H54 (cell line): Measurements from ENCODE around the gene CELSR3.

Experiments
- DNase-seq: peaks from one replicate; pipeline ENCODE4 v3.0.0; 2011; ENCODE audit warnings: low spot score, mixed read lengths; ENCODE audit not compliant: insufficient read length
- FAIRE-seq: peaks from 3 replicates; lab custom pipeline; 2011; peaks lifted over from hg19 to GRCh38; lab: Jason Lieb, UNC
- POLR2A ChIP-seq: IDR thresholded peaks from 2 replicates; pipeline ENCODE4 v1.6.1; 2011; ENCODE audit warnings: low read depth, mild to moderate bottlenecking, low read length

CELSR3 gene

GRCh38 chr3:48599509-48600285 is 63.0 kb downstream of the CELSR3 start:
- DNase-seq, result no peak
- FAIRE-seq, result no peak
- TF ChIP-seq POLR2A, result no peak

GRCh38 chr3:48599077-48599501 is 63.6 kb downstream of the CELSR3 start:
- no peak for TF ChIP-seq POLR2A
- FAIRE-seq (no peak), DNase-seq (no peak)

GRCh38 chr3:48598323-48599076 is 64.2 kb downstream of the CELSR3 start:
- FAIRE-seq (no peak), DNase-seq (peak; percentile 78)
- TF ChIP-seq POLR2A, result no peak

DNA sequence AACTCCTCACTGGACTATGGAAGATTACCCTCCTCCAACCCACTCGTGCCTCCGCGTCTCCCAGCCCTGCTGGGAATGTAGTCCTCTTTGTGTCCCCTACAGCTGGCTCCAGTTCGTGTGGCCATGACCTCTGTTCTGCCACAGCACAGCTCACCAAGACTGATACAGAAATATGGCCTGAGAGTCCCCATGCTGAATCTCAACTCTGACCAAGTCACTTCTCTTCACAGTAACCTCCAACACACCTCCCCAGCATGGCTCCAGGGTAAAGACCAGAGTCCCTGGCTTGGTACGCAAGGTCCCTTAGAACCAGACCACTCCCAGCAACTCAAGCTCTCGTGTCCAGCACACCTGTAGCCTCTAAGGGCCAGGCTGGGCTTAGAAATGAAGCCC is 65.3 kb downstream of the CELSR3 start:
- DNase-seq (no peak), FAIRE-seq (no peak)
- TF ChIP-seq POLR2A, result no peak

GRCh38 chr3:48596676-48597407 is 65.8 kb downstream of the CELSR3 start:
- DNase-seq, result no peak
- no peak for FAIRE-seq
- TF ChIP-seq POLR2A, result no peak

GRCh38 chr3:48596157-48596556 is 66.5 kb downstream of the CELSR3 start:
- DNase-seq (no peak), FAIRE-seq (no peak)
- no peak for TF ChIP-seq POLR2A

DNA sequence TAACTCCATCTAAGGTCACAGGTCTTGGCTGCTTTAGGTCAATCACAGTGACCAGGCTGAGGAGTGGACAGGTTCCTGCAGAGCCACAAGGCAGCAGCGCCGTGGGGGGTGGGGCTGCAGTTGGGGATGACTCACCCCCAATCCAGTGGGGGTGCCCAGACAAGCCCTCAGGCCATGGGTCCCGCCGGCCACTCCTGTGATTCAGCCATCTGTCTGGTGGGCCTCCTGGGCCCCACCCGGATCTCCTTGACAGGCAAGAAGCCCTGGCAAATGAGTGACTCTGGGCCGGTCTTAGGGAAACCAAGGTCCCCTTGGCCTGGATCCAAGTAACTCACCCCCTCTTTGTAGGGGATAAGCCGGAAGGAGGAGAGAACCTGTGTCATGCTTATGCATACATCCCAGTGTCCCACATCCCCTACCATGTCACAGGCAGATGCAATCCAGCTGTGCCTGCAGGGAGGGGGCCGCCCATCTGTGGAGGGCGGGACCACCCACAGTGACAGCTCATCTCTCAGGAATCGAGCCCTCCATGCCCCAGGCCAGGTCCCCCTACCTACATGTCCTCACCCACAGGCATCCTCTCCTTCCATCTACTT is 67.1 kb downstream of the CELSR3 start:
- DNase-seq, result peak; percentile 93
- no peak for FAIRE-seq
- no peak for TF ChIP-seq POLR2A

DNA sequence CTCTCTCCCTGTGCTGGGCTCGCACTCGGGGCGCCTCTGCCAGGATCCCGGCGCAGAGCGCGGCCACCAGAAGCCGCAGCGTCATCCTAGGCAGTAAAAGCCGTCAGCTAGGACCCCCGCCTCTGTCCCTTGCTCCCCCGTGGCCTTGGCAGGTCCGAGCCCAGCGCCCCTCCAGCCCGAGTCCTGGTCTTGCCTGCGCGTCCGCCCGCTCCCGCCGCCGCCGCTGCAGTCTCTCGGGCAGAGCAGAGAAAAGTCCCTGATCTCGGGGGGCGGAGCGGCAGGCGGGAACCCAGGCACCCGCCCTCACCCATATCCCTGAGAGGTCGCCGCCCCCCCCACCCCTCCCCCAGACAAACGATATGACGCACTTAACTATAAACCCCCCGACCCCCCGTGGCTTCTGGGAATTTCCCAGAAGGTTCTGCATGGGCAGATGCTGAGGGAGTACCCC is 67.6 kb downstream of the CELSR3 start, which contains the start of gene COL7A1:
Gene COL7A1, minus strand, starts transcription at position 255 of the 451 bp plus-strand sequence. Its CDS starts 170 bp downstream, at position 85.
- TF ChIP-seq POLR2A, result peak; percentile 86
- FAIRE-seq (no peak), DNase-seq (no peak)

GRCh38 chr3:48594417-48595049 is 68.2 kb downstream of the CELSR3 start:
- no peak for FAIRE-seq
- DNase-seq, result no peak
- 0 out of 2 replicates have a peak, but pooled peaks have one; percentile 17 for TF ChIP-seq POLR2A

DNA sequence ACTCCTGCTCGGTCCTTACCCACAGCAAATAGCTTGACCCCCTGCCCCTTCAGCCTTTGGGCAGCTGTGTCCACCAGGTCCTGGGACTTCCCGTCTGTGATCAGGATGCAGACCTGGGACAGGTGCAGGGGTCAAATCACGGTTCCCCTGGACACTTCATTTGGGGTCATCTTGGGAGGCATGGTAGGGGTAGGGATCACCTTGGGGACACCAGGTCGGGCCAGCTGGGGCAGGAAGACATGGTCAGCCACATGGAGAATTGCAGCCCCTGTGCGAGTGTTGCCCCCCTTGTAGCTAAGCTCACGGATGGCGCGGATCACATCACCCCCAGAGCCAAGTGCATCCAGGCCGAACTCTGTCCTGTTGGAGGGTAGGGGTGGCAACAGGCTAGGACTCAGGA is 69.3 kb downstream of the CELSR3 start:
- no peak for DNase-seq
- TF ChIP-seq POLR2A, result no peak
- no peak for FAIRE-seq

DNA sequence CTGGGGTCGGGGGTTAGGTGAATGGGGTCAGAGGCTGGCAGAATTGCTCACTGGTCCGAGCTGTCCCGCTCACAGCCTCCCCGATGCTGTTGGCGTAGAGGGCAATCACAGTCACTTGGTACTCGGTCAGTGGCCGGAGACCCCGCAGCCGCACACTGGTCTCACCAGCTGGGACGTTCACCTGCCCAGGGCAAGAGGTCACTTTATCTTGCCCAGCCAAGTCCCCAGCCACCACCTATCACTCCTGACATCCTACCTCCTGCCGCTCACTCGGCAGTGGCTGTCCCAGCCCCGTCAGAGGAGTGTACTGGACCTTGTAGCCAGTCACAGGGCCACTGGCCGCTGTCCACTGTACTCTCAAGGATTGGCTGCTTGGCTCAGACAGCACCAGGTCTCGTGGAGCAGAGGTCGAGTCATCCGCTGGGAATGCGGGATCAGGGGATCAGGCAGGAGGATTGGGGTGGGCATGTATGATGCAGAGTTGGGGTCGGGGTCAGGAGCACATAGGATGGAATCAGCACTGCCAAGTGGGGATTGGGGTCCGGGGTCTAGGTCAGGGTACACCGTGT is 70.1 kb downstream of the CELSR3 start:
- FAIRE-seq (no peak), DNase-seq (no peak)
- no peak for TF ChIP-seq POLR2A

DNA sequence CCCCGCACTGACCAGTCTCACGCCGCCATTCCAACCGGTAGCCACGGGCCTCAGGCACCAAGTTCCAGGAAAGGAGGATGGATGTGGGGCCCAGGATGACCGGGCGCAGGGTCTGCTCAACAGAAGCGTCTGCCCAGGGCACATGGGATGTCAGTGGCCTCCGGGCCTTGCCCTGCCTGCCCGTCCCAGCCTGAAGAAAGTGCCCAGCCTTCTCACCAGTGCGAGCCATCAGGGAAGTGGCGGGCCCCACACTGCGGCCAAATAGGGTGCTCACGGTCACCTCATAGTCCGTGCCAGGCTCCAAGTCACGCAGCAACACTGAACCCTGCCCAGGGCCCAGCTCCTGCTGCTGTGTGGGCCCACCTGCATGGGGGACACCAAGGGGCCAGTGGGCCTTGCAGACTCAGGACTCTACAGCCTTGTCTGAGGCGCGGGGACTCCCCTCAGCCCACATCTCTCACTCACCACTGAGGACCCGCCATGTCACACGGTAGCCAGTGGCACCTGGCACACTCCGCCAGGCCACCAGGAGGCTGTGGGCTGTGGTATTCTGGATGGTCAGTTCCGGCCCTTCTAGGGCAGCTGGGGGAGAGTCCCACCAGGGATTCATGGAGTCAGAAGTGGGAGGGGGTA is 70.7 kb downstream of the CELSR3 start:
- TF ChIP-seq POLR2A, result no peak
- DNase-seq (no peak), FAIRE-seq (no peak)
